GM10847 (cell line): Measurements from ENCODE around the gene TAPBP.
A peak's percentile ranks its signal among the peaks of the same experiment; 100 is the strongest.

Experiments
- POLR2A ChIP-seq: IDR thresholded peaks from 2 replicates; pipeline ENCODE4 v1.6.1; 2011; ENCODE audit not compliant: insufficient read length; ENCODE audit errors: extremely low read depth

TAPBP gene

DNA sequence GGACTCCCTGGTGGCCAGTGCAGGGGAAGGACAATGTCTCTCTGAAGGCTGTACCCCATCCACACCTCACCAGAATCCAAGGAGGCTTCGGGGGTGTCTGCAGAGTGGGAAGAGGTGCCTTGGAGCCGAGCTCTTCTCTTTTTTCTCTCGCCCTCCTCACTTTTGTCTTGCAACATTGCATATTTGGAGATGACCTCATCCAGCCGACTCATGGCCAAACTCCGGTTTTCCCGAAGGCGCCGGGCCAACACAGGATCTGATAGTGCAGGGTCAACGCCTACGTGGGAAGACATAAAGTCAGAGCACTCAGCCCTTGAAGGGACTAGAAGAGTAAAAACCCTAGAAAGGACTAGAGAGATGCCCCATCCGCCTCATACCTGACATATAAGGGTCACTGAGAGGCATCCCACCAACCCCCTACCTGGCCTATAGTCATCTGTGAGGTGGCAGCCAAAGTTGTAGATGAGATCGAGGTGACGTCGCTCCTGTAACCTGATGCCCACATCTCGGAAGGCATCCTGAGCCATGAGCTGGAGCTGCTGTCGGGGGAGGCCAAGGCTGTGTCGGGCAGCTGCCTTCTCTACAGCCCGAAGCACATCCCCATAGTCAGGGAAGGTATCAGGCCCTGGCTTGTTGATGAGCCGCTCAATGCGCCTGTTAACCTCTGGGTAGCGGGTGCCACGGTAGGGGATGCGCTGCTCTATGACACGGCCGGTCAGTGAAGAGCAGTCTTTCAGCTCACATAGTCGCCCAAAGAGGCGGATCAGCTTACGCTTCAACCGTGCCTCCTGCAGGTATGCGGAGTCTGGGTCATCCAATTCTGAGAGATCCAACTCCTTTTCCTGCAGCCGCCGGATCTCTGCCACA, 6.7 kb upstream of the TAPBP start:
- TF ChIP-seq POLR2A: no peak

DNA sequence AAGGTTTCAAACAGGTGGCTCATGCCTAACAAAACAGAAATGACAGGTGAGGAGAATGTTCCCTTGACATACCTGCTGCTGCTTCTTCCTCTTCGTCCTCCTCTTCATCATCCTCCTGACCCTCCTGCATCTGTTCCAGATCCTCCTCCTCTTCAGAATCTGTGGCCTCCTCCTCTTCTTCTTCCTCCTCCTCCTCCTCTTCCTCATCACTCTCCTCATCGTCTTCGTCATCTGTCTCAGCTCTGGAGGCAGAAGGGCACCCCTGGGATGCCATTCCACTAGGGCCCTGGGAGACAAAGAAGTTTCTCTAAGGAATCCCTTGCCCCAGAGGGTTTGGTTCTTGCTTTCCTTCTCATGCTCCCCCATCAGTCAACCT, 6.0 kb upstream of the TAPBP start:
- TF ChIP-seq POLR2A: no peak

- TF ChIP-seq POLR2A: no peak
Observed at GRCh38 chr6:33318426-33319073, 4.7 kb upstream of the TAPBP start.

DNA sequence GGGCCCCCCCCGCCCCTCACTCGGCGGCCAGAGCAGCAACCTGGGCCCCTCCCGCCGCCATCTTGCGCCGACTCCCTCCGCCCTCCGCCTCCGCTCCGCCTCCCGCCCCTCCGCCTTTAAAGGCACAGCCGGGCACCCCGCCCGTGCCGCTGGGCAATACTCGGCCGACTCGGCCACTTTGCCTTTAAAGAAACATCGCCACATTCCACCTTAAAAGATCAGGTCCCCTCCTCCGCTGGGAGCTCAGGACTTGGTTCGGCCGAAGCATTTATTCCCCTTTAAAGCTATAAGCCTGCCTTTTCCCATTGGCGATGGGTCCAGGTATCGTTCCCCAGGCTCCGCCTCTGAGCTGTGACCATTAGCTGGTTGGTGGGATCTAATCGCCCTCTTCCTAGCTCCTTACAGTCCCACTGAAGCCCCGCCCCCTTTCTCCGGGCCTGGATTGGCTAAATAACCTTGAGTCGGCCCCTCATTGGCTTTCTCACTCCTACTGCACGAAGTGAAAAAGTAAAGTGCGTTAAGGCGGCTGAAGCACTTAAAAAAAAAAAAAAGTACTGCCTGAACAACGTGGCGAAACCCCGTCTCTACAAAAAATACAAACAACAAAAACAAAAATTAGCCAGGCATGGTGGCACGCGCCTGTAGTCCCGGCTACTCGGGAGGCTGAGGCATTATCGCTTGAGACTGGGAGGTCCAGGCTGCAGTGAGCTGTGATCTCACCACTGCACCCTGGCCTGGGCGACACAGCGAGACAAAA, 4.0 kb upstream of the TAPBP start, which contains the start of gene ZBTB22:
Gene ZBTB22, minus strand, starts transcription at position 76 of the 757 bp plus-strand sequence. CDS start 828 bp downstream, outside the sequence.
- peak; percentile 27 for TF ChIP-seq POLR2A

DNA sequence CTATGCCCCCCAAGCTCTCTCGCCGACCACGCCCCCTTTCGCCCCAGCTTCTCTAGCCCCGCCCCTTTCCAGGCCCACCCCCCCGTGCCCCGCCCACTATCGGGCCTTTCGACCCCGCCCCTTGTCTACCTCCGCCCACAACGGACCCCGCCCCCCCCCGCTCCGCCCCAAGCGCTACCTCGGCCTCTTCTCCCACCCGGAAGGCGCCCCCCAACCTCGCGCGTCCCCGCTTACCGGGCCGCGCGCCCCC, 3.5 kb upstream of the TAPBP start:
- no peak for TF ChIP-seq POLR2A

GRCh38 chr6:33316603-33317418, 2.9 kb upstream of the TAPBP start:
- no peak for TF ChIP-seq POLR2A

DNA sequence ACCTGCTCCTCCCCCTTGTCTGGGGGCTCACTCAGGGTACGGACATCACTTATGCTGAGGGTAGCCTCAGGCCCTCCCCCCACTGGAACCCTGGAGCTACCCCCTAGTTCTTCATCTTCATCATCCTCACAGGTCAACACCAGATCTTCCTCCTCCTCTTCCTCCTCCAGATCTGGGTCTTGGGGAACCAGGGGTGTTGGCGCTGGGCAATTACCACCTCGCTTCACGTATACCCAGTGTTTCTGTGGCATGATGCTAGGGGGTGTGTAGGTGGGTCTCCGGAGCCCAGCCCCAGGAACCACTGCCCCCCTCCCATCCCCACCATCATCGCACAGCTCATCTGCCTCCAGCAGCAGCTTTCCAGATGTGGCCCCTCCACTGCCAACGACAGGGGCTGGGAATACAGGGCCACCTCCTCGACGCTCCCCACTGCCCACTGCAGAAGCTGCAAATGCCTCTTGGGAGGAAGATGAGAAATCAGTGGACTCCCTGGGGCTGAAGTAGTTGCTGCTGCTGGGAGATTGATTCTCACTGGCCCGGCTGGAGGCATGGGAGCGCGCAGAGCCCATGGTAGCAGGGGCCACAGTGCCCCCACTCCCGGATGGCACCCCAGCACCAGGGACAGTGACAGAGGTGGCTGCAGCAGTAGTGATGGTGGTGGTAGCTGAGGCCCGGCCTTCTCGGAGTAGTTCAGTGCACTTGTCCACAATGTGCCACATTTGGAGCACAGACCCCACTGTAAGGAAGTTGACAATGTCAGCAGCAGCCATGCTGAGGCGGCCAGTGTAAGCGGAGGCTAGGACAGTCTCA, 2.1 kb upstream of the TAPBP start:
- TF ChIP-seq POLR2A: no peak

- no peak for TF ChIP-seq POLR2A
Observed at GRCh38 chr6:33314943-33315792, 1.3 kb upstream of the TAPBP start.

GRCh38 chr6:33314515-33314942, 651 bp upstream of the TAPBP start:
- TF ChIP-seq POLR2A: no peak

GRCh38 chr6:33313105-33313708, 671 bp downstream of the TAPBP start:
- TF ChIP-seq POLR2A: no peak

- TF ChIP-seq POLR2A: no peak
Observed at GRCh38 chr6:33312361-33313104, 1.3 kb downstream of the TAPBP start.

GRCh38 chr6:33306356-33306755, 7.5 kb downstream of the TAPBP start:
- no peak for TF ChIP-seq POLR2A

DNA sequence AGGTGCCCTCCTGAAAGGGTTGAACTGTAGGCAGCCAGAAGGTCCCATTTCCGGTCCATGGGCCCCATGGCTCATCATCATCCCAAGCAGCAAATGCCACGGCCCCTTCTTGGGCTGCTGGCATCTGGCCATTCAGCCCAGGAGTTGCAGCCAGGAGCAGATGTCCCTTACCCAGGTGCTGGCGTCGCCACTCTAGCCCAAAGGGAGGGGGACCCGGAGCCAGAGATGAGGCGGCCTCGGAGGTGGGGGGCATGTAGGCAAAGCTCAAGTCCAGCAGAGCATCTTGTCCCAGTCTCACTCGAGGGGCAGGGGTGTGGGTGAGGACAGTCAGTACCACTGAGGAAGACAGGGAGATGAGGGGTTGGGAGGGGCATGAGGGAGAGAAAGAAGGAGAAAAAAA, 8.8 kb downstream of the TAPBP start:
- TF ChIP-seq POLR2A: no peak

DNA sequence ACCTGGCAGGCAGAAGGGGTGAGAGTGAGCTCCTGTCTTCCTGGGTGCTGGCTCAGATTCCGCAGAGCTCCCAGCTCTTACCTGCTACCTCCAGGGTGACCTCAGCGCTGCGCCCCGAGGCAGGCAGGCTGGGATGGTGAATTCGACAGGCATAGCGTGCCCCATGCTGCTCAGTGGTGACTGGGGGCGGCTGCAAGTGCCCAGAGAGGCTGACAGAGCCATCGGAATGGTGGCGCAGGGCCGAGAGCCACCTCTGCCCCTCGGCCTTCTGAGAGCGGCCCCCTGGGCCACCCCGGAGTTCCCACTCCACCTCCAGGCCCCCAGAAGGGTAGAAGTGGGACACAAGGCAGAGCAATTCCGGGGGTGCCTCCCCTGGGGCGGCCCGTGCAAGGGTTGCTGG, 9.7 kb downstream of the TAPBP start:
- peak; percentile 8 for TF ChIP-seq POLR2A
